NCI-H187 treated with DMSO at 0.1 percent for 48 hours (cell line): Measurements from ENCODE around the gene NOLC1.
"Not testable (repeated sequence)": the region's sequence is repeated elsewhere in the genome, so short reads cannot be mapped to it uniquely, and the experiment has no call there.

Experiments
- DNase-seq: peaks from one replicate; lab custom pipeline; 2025; lab: John Stamatoyannopoulos, UW

NOLC1 gene

GRCh38 chr10:102153093-102153620 lies 968 bp downstream of the NOLC1 start:
- DNase-seq: no peak

- DNase-seq: no peak
Measured at GRCh38 chr10:102154466-102155116, 2.4 kb downstream of the NOLC1 start.

GRCh38 chr10:102157224-102157623 lies 5.0 kb downstream of the NOLC1 start:
- no peak for DNase-seq

- no peak for DNase-seq
Measured at GRCh38 chr10:102159051-102159597, 6.9 kb downstream of the NOLC1 start.

DNA sequence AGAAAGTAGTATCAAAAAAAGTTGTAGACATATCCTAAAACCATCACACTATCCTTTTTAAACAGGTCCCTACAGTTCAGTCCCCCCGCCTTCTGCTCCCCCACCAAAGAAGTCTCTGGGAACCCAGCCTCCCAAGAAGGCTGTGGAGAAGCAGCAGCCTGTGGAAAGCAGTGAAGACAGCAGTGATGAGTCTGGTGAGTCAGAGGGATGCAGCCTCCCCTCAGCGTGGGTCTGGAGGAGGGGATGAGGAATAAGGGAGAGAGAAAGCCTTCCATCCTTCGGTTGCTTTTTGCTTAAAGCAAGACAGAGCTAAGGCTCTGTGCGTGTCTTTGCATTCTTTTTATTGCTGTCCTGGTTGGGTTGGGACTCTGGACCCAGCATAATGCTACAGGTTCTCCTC lies 7.6 kb downstream of the NOLC1 start:
- no peak for DNase-seq

DNA sequence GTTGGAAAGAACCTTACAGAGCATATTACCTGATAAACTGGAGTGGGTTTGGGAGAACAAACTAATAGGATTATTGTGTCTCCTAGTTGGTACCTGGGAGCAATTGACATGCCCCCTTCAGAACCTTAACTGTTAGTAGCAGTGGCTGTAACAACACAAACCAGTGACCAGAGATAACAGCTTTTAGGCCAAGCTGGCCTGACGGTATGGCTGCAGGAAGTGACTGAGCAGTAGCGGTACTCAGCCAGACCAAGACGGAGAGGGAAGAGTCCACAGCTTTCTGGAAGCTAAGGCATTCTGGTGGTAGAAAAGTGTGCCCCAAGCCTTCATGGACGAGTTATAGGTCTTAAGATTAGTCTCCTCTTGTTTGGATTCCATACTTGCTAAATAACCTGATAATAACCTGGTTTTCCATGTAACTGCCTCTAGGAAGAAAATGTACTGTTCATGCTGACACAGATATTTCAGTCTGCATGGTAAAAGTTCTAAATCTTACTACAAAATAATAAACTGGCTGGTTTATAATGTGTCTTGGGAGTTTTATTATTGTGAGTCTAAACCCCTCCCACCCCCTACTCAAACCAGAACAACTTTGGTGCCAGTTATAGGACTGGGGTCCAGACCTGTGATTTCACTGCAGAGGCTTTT lies 11.3 kb downstream of the NOLC1 start:
- DNase-seq: no peak

DNA sequence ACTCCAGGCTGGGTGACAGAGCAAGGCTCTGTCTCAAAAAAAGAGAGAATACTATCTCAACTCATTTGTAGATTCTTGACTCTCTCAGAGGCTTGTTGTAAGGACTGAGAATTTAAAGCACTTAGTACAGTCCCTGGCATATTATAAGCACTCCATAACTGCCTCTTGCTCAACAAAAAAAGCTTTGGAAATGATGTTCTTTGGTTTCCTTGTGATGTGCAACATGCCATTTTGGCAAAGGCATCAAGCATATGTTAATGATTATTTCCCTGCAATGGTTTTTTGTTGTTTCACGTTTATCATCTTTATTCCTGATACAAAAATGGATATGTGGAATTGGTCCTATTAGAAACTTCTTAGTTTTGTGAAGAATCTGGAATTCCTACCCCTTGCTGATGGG lies 15.7 kb downstream of the NOLC1 start:
- DNase-seq: no peak

- no peak for DNase-seq
Measured at GRCh38 chr10:102170602-102171001, 18.4 kb downstream of the NOLC1 start.

DNA sequence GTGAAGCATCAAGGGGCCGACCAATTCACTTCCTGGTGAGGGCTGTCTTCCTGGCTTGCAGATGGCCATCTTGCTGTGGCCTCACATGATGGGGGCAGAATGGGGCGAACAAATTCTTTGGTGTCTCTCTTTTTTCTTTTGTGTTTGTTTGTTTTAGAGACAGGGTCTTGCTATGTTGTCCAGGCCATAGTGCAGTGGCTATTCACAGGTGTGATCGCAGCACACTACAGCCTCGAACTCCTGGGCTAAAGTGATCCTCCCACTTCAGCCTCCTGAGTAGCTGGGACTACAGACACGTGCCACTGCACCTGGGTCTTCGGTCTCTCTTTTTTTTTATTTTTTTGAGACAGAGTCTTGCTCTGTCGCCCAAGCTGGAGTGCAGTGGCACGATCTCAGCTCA lies 20.1 kb downstream of the NOLC1 start:
- DNase-seq: no peak

DNA sequence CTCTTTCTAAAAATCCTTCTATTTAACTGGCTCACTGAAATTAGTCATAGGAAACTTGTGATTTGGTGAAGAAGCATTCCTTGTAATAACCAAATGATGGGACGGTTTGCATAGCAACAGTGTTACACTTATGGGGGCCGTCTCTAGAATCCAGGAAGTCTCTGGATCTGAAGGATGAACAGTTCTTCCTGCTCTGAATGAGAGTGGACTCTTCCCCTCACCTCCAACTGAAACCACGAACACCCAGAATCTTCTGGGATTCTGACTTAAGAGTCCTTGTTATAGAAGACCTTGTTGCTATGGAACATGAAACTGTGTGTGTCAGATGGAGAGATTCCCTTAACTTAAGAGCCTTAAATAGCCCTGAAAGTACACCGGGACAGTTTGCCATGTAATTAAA lies 23.2 kb downstream of the NOLC1 start:
- DNase-seq: no peak

DNA sequence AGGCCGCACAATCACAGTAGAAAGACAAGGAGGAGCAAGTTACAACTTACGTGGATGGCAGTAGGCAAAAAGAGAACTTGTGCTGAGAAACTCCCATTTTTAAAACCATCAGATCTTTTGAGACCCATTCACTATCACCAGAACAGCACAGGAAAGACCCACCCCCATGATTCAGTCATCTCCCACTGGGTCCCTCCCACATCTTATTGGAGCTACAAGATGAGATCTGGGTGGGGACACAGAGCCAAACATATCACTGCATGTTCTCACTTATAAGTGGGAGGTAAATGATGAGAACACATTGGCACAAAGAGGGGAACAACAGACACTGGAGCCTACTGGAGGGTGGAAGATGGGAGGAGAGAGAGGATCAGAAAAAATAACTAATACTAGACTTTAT lies 32.4 kb downstream of the NOLC1 start:
- no peak for DNase-seq

- no peak for DNase-seq
Measured at GRCh38 chr10:102185272-102185671, 33.1 kb downstream of the NOLC1 start.

DNA sequence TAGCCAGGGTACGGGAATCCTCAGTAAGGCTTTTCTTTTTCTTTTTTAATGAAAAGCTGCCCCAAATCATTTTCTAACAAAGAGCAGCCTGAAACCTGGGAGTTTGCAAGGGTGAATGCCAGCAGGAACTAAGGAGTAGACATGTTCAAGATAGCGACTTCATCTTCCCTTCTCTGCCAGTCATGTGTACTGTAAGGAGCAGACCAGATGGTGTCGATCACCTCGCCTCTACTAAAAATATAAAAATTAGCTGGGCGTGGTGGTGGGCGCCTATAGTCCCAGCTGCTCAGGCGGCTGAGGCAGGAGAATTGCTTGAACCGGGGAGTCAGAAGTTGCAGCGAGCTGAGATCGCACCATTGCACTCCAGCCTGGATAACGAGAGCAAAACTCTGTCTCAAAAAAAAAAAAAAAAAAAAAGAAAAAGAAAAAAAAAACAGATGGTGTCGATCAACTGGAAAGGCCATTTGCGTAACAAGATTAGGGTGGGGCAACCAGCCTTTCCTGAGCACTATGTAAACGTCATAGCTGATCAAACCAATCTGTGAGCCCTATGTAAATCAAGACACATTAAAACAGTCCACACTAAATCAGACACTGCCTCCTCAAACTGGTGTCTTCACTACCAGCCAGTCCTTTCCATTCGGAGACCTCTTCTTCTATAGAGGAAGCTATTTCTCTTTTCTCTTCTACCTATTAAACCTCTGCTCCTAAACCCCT lies 33.8 kb downstream of the NOLC1 start:
- DNase-seq: no peak

DNA sequence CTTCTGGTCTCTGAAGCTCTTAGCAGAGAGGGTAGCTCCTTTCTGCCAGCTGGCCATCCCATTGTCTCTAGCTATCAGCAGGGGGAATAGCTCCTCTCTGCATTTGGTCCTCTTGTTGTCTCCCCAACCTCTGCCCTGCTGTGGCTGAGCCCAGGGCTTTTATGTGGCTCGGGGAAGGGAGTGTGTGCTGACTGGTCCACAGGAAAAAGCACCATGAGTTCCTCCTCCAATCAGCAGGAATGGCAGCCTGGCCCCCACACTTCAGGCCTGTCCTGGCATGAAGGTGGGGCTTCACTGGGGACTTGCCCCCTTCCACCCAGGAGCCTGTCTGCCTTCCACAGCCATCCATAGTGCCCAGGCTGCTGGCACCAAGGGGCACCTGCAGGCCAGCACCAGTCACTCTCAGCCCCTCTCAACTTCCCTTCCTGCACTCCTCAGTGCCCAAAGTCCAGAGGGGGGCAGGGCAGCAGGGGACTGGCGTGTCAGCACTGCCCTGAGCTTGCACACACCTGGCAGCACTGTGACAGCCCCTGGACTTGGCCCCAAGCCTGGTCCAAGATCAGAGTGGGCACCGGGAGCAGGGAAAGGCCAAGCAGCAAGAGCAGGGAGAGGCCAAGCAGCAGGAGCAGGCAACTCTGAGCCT lies 36.2 kb downstream of the NOLC1 start:
- DNase-seq: no peak

DNA sequence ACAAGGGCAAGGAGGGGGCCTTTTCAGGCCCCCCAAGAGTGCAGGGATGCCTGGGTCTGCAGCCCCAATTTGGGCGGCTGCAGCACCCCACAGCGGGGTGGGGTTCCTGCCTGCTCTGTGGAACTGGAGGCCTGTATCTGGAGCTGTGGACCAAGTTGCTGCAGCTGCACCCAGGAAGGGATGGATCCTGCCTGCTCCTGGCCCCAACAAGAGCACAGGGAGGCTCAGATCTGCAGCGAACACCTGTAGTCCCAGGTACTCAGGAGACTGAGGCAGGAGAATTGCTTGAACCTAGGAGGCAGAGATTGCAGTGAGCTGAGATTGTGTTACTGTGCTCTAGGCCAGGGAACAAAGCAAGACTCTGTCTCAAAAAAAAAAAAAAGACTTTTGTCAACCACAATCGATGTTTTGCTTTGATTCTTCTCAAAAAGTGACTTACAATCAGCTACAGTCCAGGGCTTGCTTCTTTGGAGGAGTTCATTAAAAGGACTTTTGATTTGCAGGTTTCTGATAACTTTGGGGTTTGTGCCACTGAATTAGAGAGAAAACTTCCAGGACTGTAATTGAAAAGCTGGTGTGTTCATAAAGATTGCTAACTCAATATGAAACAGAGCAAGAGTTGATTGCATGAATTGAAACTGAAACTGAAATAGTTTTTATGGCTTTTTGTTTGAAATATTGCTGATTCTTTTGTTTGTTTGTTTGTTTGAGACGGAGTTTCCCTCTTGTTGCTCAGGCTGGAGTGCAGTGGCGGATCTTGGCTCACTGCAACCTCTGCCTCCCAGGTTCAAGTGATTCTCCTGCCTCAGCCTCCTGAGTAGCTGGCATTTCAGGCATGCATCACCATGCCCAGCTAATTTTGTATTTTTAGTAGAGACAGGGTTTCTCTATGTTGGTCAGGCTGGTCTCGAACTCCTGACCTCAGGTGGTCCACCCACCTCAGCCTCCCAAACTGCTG lies 37.0 kb downstream of the NOLC1 start:
- not testable (repeated sequence) for DNase-seq

DNA sequence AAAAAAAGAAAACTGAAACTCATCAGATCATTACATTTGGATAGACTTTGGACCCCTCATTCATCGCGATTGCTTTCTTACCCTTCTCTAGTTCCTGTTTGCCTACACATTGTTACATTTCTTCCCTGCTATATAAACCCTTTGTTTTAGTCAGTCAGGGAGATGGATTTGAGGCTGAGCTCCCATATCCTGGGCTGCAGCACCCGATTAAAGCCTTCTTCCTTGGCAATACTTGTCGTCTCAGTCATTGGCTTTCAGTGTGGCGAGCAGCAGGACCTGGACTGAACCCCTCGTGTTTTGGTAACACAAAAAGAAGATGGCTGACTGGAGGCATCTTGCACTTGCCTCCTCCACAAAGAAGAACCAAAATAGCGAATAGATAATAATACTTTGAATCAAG lies 39.8 kb downstream of the NOLC1 start:
- DNase-seq: no peak

GRCh38 chr10:102195296-102195870 lies 43.2 kb downstream of the NOLC1 start:
- no peak for DNase-seq

- DNase-seq: no peak
Measured at GRCh38 chr10:102196893-102197292, 44.7 kb downstream of the NOLC1 start.

- DNase-seq: no peak
Measured at GRCh38 chr10:102198027-102198426, 45.8 kb downstream of the NOLC1 start.

DNA sequence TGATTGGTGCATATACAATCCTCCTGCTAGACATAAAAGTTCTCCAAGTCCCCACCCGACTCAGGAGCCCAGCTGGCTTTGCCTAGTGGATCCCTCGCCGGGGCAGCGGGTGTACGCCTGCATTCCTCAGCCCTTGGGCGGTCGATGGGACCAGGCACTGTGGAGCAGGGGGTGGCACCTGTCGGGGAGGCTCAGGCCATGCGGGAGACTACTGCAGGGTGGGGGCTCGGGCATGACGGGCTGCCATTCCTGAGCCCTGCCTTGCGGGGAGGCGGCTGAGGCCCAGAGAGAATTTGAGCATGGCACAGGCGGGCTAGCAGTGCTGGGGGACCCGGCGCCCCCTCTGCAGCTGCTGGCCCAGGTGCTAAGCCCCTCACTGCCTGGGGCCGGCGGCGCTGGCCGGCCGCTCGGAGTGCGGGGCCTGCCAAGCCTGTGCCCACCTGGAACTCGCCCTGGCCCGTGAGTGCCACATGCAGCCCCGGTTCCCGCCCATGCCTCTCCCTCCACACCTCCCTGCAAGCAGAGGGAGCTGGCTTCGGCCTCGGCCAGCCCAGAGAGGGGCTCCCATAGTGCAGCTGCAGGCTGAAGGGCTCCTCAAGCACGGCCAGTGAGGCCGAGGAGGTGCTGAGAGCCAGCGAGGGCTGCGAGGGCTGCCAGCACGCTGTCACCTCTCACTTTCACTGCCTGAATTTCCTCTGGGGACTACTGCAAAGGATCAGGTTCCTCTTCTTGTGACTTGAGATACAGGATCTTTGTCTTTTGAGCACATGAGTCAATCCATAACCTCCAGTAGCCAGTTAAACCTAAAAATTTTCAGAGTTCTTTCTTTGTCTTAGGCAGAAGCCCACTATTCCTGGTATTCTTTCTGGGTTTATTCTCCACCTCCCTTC lies 48.8 kb downstream of the NOLC1 start:
- no peak for DNase-seq
